GM18870 (cell line): ENCODE measurements around the gene IP6K3.

ENCODE experiments used
- ATAC-seq: cut with Tn5 transposase; IDR thresholded peaks from one replicate; pipeline ENCODE4 v1.9.1; 2021; ENCODE audit warnings: moderate library complexity; ENCODE audit not compliant: unreplicated experiment

IP6K3 gene

GRCh38 chr6:33744001-33744848 is 2.5 kb downstream of the IP6K3 start:
- ATAC-seq: no peak

DNA sequence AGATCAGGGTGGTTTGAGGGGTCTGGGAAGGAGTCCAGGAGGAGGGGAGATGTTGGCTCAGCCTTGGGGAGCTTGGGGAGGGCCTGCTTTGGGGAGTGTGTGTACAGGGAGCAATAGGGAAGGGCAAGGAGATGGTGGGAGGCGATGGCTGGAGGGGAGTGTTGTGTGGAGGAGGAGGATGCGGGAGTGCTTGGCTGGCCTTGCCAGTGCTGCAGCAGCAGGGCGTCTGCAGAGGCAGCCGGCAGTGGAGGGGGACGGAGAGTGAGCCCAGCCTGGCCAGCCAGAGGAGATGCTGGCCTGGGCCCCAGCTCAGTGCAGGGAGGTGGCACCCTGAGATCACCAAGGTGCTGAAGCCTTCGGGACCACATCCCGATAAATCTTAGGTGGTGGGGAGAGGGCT is 3.9 kb downstream of the IP6K3 start:
- no peak for ATAC-seq

GRCh38 chr6:33742092-33742491 is 4.6 kb downstream of the IP6K3 start:
- ATAC-seq: no peak

- ATAC-seq: no peak
Measured at GRCh38 chr6:33740794-33741193, 5.9 kb downstream of the IP6K3 start.

GRCh38 chr6:33740204-33740608 is 6.5 kb downstream of the IP6K3 start:
- ATAC-seq: no peak

GRCh38 chr6:33739571-33739970 is 7.1 kb downstream of the IP6K3 start:
- no peak for ATAC-seq

DNA sequence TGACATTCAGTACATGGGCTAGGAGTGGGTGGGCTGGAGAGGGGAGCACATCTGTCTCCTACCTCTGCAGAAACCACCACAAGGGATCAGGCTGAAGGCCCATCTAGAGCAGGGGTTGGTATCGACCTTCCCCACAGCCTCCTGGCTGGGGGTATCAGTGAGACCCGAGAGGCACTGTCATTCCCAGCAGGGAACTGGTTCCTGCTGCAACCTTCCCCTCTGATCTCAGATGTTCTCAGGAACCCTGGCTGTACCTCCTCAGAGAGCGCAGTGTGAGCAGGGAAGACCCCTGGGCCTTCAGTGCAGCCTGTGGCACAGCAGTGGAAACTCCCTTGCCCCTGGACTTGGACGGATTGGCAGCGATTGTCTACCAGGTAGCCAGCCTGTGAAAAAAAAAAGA is 7.8 kb downstream of the IP6K3 start:
- ATAC-seq: no peak

DNA sequence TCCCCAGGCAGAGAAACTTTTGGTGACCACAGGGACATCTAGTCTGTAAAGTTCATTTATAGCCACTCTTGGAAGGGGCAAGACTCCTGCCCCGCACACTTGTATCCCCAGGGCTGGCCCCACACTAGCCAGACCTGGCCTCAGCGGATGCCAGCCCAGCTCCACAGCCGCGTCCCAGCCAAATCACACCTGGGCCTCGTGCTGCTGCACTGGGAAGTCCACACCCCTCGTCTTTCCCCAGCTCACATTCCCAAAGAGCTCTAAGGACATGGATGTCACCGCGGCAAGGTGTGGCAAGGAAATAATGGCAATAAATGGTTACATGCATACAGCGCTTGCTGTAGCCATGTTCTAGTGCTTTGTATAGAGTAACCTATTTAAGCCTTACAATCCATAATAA is 8.6 kb downstream of the IP6K3 start:
- no peak for ATAC-seq

DNA sequence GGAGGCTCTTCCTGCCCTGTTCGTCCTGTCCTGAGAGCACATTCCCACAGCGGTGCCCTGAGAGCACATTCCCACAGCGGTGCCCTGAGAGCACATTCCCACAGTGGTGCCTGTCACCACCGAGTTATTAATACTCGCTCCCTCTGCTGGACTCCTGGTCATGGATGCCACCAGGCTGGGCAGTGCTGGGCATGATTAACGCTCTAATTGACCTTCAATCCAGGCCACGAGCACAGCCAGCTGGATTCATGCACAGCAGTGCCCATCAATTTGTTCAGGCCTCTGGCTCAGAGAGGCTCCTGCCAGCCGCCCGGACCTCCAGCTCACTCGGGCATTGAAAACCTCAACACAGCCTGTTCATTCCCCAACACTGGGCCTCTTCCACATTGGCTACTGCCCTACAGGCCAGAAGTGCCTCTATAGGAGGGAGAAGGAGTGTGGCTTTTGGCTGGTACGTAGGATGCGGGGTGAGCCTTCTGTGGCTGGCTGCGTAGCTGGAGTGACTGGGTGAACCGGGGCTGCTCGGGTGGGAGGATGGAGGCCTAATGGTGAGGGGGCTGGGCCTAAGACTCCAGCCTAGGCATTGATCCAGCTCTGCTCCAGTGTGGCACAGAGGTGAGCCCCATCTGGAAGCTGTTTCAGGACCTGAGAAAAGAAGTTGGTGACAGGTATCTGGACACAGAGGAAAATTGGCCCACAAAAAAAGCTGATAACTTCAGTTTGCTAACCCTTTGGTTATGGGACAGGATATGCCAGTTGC is 9.3 kb downstream of the IP6K3 start:
- no peak for ATAC-seq

DNA sequence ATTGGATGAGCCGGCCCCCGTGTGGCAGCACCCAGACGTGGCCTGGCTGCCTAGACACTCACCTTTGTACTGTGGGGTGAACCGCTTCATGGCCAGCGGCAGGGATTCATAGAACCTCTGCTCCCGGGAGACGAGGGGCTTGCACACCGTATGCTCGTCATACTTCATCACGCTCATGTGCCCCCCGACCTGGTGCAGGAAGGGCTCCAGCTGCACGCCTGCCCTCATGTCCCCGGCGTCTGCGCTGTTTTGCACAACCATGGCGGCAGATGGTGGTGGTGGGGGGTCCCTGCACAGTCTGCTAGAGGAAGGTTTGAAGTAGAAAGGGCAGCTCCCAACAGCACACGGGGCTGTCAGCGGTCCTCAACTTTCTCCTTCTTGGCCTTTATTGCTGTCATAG is 11.5 kb downstream of the IP6K3 start:
- ATAC-seq: no peak

- ATAC-seq: no peak
Measured at GRCh38 chr6:33733709-33734007, 13.0 kb downstream of the IP6K3 start.

DNA sequence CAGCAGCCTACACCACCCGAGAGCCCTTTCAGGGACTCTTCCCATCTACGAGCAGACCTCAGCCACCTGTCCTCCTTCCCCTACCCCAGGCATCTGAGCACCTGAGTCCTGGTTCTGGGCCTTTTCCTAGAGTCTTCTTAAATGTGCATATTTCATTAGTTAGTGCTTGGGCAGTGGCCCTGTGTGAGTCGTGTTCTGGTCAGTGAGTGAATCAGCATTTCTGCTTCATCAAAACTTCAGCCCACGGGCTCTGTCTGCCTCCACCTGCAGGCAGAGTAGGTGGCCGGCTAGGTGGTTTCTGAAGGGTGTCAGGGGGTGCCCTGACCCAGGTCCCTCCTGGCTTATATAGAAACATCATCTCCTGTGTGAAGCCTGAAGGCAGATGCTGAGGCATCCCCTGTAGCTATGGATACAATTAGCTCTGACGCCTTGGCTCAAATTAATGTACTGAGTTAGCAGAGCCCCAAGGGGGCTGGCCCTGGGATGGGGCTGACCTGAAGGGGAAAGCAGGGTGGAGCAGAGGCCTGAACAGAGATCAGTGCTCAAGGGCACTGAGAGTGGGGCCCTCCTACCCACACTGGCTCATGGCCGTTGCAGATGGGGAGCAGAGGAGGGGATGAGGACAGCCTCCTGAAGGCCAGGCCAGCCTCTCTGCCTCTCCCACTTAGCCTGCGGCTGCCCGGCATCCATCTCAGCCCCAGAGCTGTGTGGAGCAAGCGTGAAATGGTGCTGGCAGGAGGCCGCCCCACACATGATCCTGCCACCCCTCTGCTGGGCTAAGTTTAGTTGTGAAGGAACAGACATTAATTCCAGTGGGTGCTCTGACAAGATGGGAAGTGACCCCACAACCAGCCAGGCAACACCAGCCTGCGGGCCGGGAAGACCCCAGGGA is 13.6 kb downstream of the IP6K3 start:
- ATAC-seq: no peak

DNA sequence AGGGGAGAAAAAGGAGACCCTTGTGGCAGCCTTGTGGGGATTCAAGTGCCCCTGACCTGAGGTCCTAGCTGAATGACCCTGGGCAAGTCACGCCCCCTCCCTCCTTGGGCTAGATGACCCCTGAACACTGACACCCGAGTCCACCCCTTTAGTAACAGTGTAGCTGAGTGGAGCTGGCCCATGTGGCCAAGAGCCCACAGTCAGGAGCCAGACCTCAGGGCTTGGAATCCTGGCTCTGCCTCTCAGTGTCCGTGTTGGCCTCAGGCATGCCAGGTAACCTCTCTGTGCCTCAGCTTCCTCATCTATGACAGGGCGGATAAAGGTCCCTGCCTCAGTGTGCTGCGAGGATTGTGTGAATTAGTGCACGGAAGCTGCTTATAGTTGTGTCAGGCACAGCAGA is 14.3 kb downstream of the IP6K3 start:
- ATAC-seq: no peak

GRCh38 chr6:33731751-33732282 is 14.9 kb downstream of the IP6K3 start:
- no peak for ATAC-seq

DNA sequence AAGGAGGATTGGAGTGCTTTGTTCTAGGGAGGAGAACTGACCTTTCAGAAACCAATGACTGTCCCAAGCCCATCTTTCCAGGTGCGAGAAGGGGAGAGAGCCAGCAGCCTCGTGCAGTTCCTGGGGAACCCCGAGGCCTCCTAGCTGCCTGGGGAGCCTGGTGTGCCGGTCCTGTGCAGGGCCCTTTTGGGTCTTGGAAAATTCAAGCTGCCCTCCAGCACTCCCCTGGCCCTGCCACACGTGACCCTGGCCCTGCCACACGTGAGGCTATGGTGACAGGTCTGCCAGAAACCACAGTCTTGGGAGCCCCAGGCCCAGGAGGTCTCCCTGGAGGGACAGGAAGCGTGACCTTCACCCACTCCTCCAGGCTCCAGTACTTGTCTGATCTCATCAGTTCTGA is 15.7 kb downstream of the IP6K3 start:
- no peak for ATAC-seq

GRCh38 chr6:33730611-33731010 is 16.1 kb downstream of the IP6K3 start:
- ATAC-seq: no peak

- ATAC-seq: no peak
Measured at GRCh38 chr6:33729059-33729458, 17.6 kb downstream of the IP6K3 start.

DNA sequence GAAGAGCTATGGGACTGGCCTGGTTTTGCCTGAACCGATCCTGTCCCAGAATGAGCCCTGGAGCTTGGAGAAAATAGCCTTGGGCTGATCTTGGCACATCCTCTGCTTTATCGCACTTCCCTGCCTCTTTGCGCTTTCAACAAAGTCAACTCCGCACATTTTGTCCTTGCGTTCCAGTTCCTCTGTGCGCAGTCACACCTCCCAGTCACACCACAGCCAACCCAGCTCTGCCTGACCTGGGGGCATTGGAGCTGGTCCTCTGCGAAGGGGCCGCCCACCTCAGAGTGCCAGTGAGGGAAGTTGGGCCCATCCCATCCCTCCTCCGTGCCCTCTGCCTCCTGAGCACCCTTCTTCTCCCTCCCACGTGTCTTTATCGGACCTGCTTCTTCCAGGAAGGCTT is 18.3 kb downstream of the IP6K3 start:
- ATAC-seq: no peak

GRCh38 chr6:33727932-33728331 is 18.8 kb downstream of the IP6K3 start:
- no peak for ATAC-seq

DNA sequence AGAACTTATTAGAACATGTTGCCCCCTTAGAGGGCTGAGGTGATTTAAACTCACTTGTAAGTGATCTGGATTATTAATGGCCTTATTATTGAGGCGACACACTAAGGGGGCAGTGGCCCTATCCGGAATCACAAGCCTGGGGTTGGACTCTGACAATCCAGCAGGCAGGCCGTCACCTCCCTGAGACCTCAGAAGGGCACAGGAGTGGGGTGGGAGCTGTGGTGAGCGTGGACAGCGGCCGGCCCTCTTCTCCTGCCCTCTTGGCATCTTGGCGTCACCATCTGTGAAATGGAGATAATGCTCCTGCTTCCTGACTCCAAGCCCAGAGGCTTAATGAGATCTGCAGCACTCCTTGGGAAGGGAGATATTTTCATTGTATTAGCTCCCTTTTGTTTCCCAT is 19.6 kb downstream of the IP6K3 start:
- no peak for ATAC-seq

- no peak for ATAC-seq
Measured at GRCh38 chr6:33726696-33727095, 20.0 kb downstream of the IP6K3 start.
